Fibroblast of the aortic adventitia (primary cell): ENCODE data around the gene FAM240B. TPM values are rescaled to one million over a fixed set of nuclear protein-coding genes. Genes with fewer than 3 reads are reported as not detected.

Experiments used
- DNase-seq: peaks from one replicate; pipeline ENCODE4 v3.0.0-alpha.2; 2010; ENCODE audit warnings: low read depth
- H3K4me3 ChIP-seq: 2 replicates; pipeline ENCODE4 v1.5.1; 2011; ENCODE audit warnings: low read depth, mild to moderate bottlenecking, control low read depth, low read length, moderate library complexity
- total RNA-seq: library from RNA; depleted of rRNA; stranded (reverse); fragments of >200 nt; gene quantifications from 2 replicates; pipeline ENCODE4 v1.2.3, GENCODE V29; 2012; ENCODE audit warnings: low replicate concordance
- TF ChIP-seq, protein P1 (sequence below): IDR thresholded peaks from 2 replicates; pipeline ENCODE4 v1.5.1; 2011; ENCODE audit warnings: mild to moderate bottlenecking, low read length, control low read depth, inconsistent platforms; ENCODE audit not compliant: insufficient read depth

Gene FAM240B
- total RNA-seq, 1 donor = not detected

GRCh38 chr9:38707885-38708637 is 11.9 kb downstream of the FAM240B start:
- no peak overlapping the region for H3K4me3 ChIP-seq
- DNase-seq = no peak
- TF ChIP-seq, protein P1, sequence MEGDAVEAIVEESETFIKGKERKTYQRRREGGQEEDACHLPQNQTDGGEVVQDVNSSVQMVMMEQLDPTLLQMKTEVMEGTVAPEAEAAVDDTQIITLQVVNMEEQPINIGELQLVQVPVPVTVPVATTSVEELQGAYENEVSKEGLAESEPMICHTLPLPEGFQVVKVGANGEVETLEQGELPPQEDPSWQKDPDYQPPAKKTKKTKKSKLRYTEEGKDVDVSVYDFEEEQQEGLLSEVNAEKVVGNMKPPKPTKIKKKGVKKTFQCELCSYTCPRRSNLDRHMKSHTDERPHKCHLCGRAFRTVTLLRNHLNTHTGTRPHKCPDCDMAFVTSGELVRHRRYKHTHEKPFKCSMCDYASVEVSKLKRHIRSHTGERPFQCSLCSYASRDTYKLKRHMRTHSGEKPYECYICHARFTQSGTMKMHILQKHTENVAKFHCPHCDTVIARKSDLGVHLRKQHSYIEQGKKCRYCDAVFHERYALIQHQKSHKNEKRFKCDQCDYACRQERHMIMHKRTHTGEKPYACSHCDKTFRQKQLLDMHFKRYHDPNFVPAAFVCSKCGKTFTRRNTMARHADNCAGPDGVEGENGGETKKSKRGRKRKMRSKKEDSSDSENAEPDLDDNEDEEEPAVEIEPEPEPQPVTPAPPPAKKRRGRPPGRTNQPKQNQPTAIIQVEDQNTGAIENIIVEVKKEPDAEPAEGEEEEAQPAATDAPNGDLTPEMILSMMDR = no peak

GRCh38 chr9:38706493-38706892 is 13.4 kb downstream of the FAM240B start:
- TF ChIP-seq, protein P1 = no peak
- H3K4me3 ChIP-seq = no peak overlapping the region
- no peak for DNase-seq

DNA sequence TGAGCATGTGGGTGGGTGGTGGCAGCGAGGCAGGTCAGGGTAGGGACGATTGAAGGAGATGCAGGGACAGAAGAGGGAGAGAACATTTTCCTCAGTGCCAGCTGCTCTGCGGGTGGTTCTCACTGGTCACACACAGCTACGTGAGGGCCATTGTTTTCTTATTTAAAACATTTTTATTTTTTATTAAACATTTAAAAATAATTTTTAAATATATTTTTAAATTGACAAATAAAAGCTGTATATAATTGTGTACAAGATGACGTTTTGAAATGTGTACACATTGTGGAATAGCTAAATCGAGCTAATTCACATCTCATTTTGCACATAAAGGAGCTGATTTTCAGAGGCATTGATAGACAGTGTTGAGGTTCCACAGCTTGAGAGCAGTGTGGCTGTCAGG is 14.0 kb downstream of the FAM240B start:
- TF ChIP-seq, protein P1 = no peak
- H3K4me3 ChIP-seq = no peak overlapping the region
- no peak for DNase-seq

DNA sequence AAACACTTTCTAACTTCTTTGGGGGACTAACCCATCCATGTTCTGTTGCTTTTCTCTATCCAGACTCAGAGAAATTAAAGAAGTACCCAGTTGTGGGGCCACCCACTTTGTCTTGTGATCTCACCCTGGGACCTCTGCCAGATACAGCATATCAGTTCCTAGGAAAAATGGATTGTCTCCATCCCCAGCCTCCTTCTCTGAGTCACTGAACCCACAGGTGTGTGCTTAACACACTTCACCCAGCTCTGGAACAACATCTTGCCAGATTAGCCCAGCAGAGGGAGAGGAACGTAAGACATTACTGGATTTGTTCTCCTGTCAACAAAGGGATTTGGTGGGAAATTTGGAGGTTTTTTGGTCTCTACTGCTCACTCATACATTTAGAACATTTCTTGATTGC is 19.2 kb downstream of the FAM240B start:
- DNase-seq = peak; percentile 46
- no peak overlapping the region for H3K4me3 ChIP-seq
- TF ChIP-seq, protein P1 = no peak

DNA sequence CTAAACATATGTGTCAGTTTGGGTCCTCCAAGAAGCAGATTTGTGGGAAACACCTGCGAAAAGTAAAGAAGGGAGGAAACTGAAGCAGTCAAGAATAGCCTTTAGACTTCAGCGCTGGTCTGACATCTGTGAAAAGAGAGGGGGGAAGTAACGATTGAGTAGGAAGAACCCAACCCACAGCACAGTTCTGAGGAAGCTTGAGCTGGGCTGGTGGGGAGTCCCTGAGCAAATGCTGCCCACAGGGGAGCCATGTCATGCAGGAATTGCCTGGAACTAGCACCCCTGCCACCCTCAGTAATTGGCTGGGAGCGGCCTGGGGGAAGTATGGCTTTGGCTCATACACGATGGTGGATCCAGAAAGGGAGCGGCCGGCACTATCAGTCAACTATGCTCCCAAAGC is 20.6 kb downstream of the FAM240B start:
- TF ChIP-seq, protein P1 = no peak
- DNase-seq = no peak
- H3K4me3 ChIP-seq = no peak overlapping the region

- no peak overlapping the region for H3K4me3 ChIP-seq
- DNase-seq = no peak
- TF ChIP-seq, protein P1 = no peak
Observed at GRCh38 chr9:38697776-38698300, 22.1 kb downstream of the FAM240B start.
